Activated T-helper 1 cell treated with anti-CD3 and anti-CD28 coated beads, Interleukin-12 subunit alpha, Interleukin-12 subunit beta, Interleukin-2, Interleukin-4 antibody, amounts not matched to agents 30 ng/mL and 10 ng/mL and 1 ng/mL, durations not matched to agents 14 hours and 24 hours and 36 hours (primary cell): ENCODE results near the gene EP400. TPM values are rescaled to one million over a fixed set of nuclear protein-coding genes. Genes with fewer than 3 reads are reported as not detected.
"Not testable (repeated sequence)": the region's sequence is repeated elsewhere in the genome, so short reads cannot be mapped to it uniquely, and the experiment has no call there.

Source experiments
- DNase-seq: peaks from one replicate; pipeline ENCODE4 v3.0.0; 2021; ENCODE audit warnings: low spot score
- H3K27ac Mint-ChIP-seq: one replicate; pipeline ENCODE4 v1.8.0; 2021; ENCODE audit warnings: mild to moderate bottlenecking, mixed read lengths
- H3K27me3 Mint-ChIP-seq: one replicate; pipeline ENCODE4 v1.8.0; 2022; ENCODE audit warnings: mild to moderate bottlenecking, moderate library complexity, mixed read lengths; ENCODE audit not compliant: insufficient read depth
- H3K36me3 Mint-ChIP-seq: one replicate; pipeline ENCODE4 v1.8.0; 2021; ENCODE audit warnings: low read depth, mixed read lengths
- H3K4me1 Mint-ChIP-seq: one replicate; pipeline ENCODE4 v1.8.0; 2021; ENCODE audit warnings: low read depth, mixed read lengths
- H3K4me3 Mint-ChIP-seq: one replicate; pipeline ENCODE4 v1.8.0; 2021; ENCODE audit warnings: mild to moderate bottlenecking, moderate library complexity, mixed read lengths
- H3K9me3 Mint-ChIP-seq: one replicate; pipeline ENCODE4 v1.8.0; 2021; ENCODE audit warnings: mixed read lengths
- intact Hi-C: fragments of 100-400 bp; cut with micrococcal nuclease; formaldehyde crosslinking; loops from one replicate; pipeline ENCODE4 v1.15.1; 2024
- total RNA-seq: library from RNA; stranded (reverse); gene quantifications from 2 replicates; pipeline ENCODE4 v1.2.3, GENCODE V29; 2022

EP400 gene
- total RNA-seq, 1 donor from 2014 or later: 66.6 TPM

- Mint-ChIP-seq H3K27ac (no peak overlapping the region), H3K27me3 (no peaks in the 10 kb centered on the region), H3K9me3 (no peaks in the 10 kb centered on the region), H3K4me1 (peaks cover 18% of the 10 kb centered on the region), H3K36me3 (peaks cover 27% of the 10 kb centered on the region), H3K4me3 (no peak overlapping the region)
- DNase-seq: no peak
- intact Hi-C loops: loop anchor here (10.0 kb wide), 3 partner anchors 375 to 1215 kb away; partner anchors contain the start of genes RAN and SFSWAP
These were observed 139.7 kb downstream of the EP400 start for GRCh38 chr12:132089407-132089910.

GRCh38 chr12:132094269-132094891 is 144.6 kb downstream of the EP400 start:
- peaks cover 31% of the 10 kb centered on the region for H3K36me3 Mint-ChIP-seq
- DNase-seq: no peak
- intact Hi-C loops: no loop called here
- H3K27me3 Mint-ChIP-seq: no peaks in the 10 kb centered on the region
- peaks cover 15% of the 10 kb centered on the region for H3K9me3 Mint-ChIP-seq
- H3K27ac Mint-ChIP-seq: no peak overlapping the region
- H3K4me3 Mint-ChIP-seq: no peak overlapping the region
- H3K4me1 Mint-ChIP-seq: peaks cover 7% of the 10 kb centered on the region

GRCh38 chr12:132095520-132096409 is 146.0 kb downstream of the EP400 start:
- intact Hi-C loops: no loop called here
- peaks cover 25% of the 10 kb centered on the region for H3K36me3 Mint-ChIP-seq
- peaks cover 7% of the 10 kb centered on the region for H3K4me1 Mint-ChIP-seq
- H3K27me3 Mint-ChIP-seq: no peaks in the 10 kb centered on the region
- peaks cover 15% of the 10 kb centered on the region for H3K9me3 Mint-ChIP-seq
- no peak for DNase-seq
- no peak overlapping the region for H3K4me3 Mint-ChIP-seq
- peak overlapping the region; percentile 49 for H3K27ac Mint-ChIP-seq

GRCh38 chr12:132099739-132100138 is 150.0 kb downstream of the EP400 start:
- H3K36me3 Mint-ChIP-seq: peaks cover 22% of the 10 kb centered on the region
- intact Hi-C loops: no loop called here

GRCh38 chr12:132100306-132101065 is 150.7 kb downstream of the EP400 start:
- intact Hi-C loops: no loop called here
- Mint-ChIP-seq H3K27ac (no peak overlapping the region), H3K36me3 (peaks cover 23% of the 10 kb centered on the region), H3K4me1 (peaks cover 6% of the 10 kb centered on the region), H3K4me3 (no peak overlapping the region), H3K27me3 (no peaks in the 10 kb centered on the region), H3K9me3 (peaks cover 14% of the 10 kb centered on the region)
- DNase-seq: no peak

More at GRCh38 chr12:132099739-132100138, 150.0 kb downstream of the EP400 start:
- Mint-ChIP-seq H3K27ac (no peak overlapping the region), H3K9me3 (peaks cover 15% of the 10 kb centered on the region), H3K27me3 (no peaks in the 10 kb centered on the region), H3K4me1 (peaks cover 7% of the 10 kb centered on the region), H3K4me3 (no peak overlapping the region)
- no peak for DNase-seq

GRCh38 chr12:132102297-132102696 is 152.6 kb downstream of the EP400 start:
- H3K4me3 Mint-ChIP-seq: no peak overlapping the region
- DNase-seq: no peak
- no peak overlapping the region for H3K27ac Mint-ChIP-seq
- H3K9me3 Mint-ChIP-seq: no peaks in the 10 kb centered on the region
- peaks cover 11% of the 10 kb centered on the region for H3K36me3 Mint-ChIP-seq
- H3K4me1 Mint-ChIP-seq: no peaks in the 10 kb centered on the region
- no peaks in the 10 kb centered on the region for H3K27me3 Mint-ChIP-seq
- intact Hi-C loops: no loop called here

- DNase-seq, H3K4me1 Mint-ChIP-seq, H3K27me3 Mint-ChIP-seq, intact Hi-C loops, H3K9me3 Mint-ChIP-seq, H3K27ac Mint-ChIP-seq, H3K4me3 Mint-ChIP-seq: not testable (repeated sequence)
- peaks cover 12% of the 10 kb centered on the region for H3K36me3 Mint-ChIP-seq
These were observed 153.3 kb downstream of the EP400 start for GRCh38 chr12:132103072-132103471.

GRCh38 chr12:132103542-132104308 is 154.0 kb downstream of the EP400 start:
- intact Hi-C loops: no loop called here
- Mint-ChIP-seq H3K27me3 (no peaks in the 10 kb centered on the region), H3K36me3 (peaks cover 12% of the 10 kb centered on the region), H3K4me3 (no peak overlapping the region), H3K9me3 (no peaks in the 10 kb centered on the region), H3K27ac (no peak overlapping the region), H3K4me1 (no peaks in the 10 kb centered on the region)
- DNase-seq: no peak

GRCh38 chr12:132105467-132105866 is 155.7 kb downstream of the EP400 start:
- no peak for DNase-seq
- Mint-ChIP-seq H3K36me3 (peaks cover 17% of the 10 kb centered on the region), H3K4me1 (no peaks in the 10 kb centered on the region), H3K27ac (no peak overlapping the region), H3K27me3 (no peaks in the 10 kb centered on the region), H3K9me3 (no peaks in the 10 kb centered on the region), H3K4me3 (no peak overlapping the region)
- intact Hi-C loops: no loop called here

- H3K27ac Mint-ChIP-seq: no peak overlapping the region
- no peaks in the 10 kb centered on the region for H3K9me3 Mint-ChIP-seq
These were observed 157.2 kb downstream of the EP400 start for GRCh38 chr12:132106921-132107320.

GRCh38 chr12:132108211-132108832 is 158.6 kb downstream of the EP400 start:
- Mint-ChIP-seq H3K4me1 (no peaks in the 10 kb centered on the region), H3K36me3 (peaks cover 24% of the 10 kb centered on the region), H3K9me3 (no peaks in the 10 kb centered on the region), H3K27me3 (no peaks in the 10 kb centered on the region), H3K27ac (no peak overlapping the region), H3K4me3 (no peak overlapping the region)
- intact Hi-C loops: no loop called here
- DNase-seq: no peak

More at GRCh38 chr12:132106921-132107320, 157.2 kb downstream of the EP400 start:
- no peak for DNase-seq
- H3K4me1 Mint-ChIP-seq: no peaks in the 10 kb centered on the region
- H3K36me3 Mint-ChIP-seq: peaks cover 24% of the 10 kb centered on the region
- intact Hi-C loops: no loop called here
- H3K4me3 Mint-ChIP-seq: no peak overlapping the region
- no peaks in the 10 kb centered on the region for H3K27me3 Mint-ChIP-seq

- no peak overlapping the region for H3K27ac Mint-ChIP-seq
- no peaks in the 10 kb centered on the region for H3K4me1 Mint-ChIP-seq
- intact Hi-C loops: no loop called here
- DNase-seq: no peak
- H3K36me3 Mint-ChIP-seq: peaks cover 24% of the 10 kb centered on the region
- H3K9me3 Mint-ChIP-seq: no peaks in the 10 kb centered on the region
- H3K27me3 Mint-ChIP-seq: no peaks in the 10 kb centered on the region
- no peak overlapping the region for H3K4me3 Mint-ChIP-seq
These were observed 160.0 kb downstream of the EP400 start for GRCh38 chr12:132109741-132110140.
